ENCODE results near the gene ACOX3.

- no peak for TF ChIP-seq POLR2AphosphoS5 (IDR thresholded peaks at IDR 0.05; ENCODE audit: low read depth, low read length)
- no peak for TF ChIP-seq POLR2A (IDR thresholded peaks at IDR 0.05; ENCODE audit: low read depth, low read length)
These were observed 92.5 kb downstream of the ACOX3 start for GRCh38 chr4:8348071-8348470.
